GM23248 (cell line): ENCODE data around the gene MYRIP. TPM values are rescaled to one million over a fixed set of nuclear protein-coding genes. Genes with fewer than 3 reads are reported as not detected.

Source experiments
- DNase-seq: peaks from one replicate; pipeline ENCODE4 v3.0.0-alpha.2; 2015
- H2AFZ ChIP-seq: fragments of 200-600 bp; sonication (generic); 2 replicates; pipeline ENCODE4 v1.6.1; 2016; ENCODE audit warnings: antibody characterized with exemption
- H3F3A ChIP-seq: fragments of 200-600 bp; sonication (generic); 2 replicates; pipeline ENCODE4 v1.6.1; 2016; ENCODE audit warnings: mild to moderate bottlenecking, antibody characterized with exemption, mixed run types; ENCODE audit not compliant: insufficient read depth
- H3K27ac ChIP-seq: fragments of 200-600 bp; sonication (generic); 2 replicates; pipeline ENCODE4 v1.5.1; 2016; ENCODE audit warnings: mild to moderate bottlenecking
- H3K27me3 ChIP-seq: fragments of 200-600 bp; sonication (generic); replicated peaks from 2 replicates; pipeline ENCODE4 v1.6.1; 2016; ENCODE audit warnings: mild to moderate bottlenecking; ENCODE audit not compliant: insufficient read depth
- H3K36me3 ChIP-seq: fragments of 200-600 bp; sonication (generic); 2 replicates; pipeline ENCODE4 v1.6.1; 2016; ENCODE audit warnings: low read depth, mild to moderate bottlenecking
- H3K4me1 ChIP-seq: fragments of 200-600 bp; sonication (generic); 2 replicates; pipeline ENCODE4 v1.6.1; 2016; ENCODE audit warnings: mild to moderate bottlenecking; ENCODE audit not compliant: insufficient read depth
- H3K4me2 ChIP-seq: fragments of 200-600 bp; sonication (generic); one replicate; pipeline ENCODE4 v1.6.1; 2016; ENCODE audit warnings: mild to moderate bottlenecking; ENCODE audit not compliant: unreplicated experiment
- H3K4me3 ChIP-seq: fragments of 200-600 bp; sonication (generic); 2 replicates; pipeline ENCODE4 v1.5.1; 2016; ENCODE audit warnings: mild to moderate bottlenecking
- H3K79me2 ChIP-seq: fragments of 200-600 bp; sonication (generic); 2 replicates; pipeline ENCODE4 v1.6.1; 2016; ENCODE audit warnings: mild to moderate bottlenecking; ENCODE audit not compliant: insufficient read depth
- H3K9ac ChIP-seq: fragments of 200-600 bp; sonication (generic); 2 replicates; pipeline ENCODE4 v1.6.1; 2016; ENCODE audit warnings: mild to moderate bottlenecking
- H3K9me2 ChIP-seq: fragments of 200-600 bp; sonication (generic); 2 replicates; pipeline ENCODE4 v1.6.1; 2016; ENCODE audit warnings: mixed run types, mild to moderate bottlenecking, moderate library complexity; ENCODE audit not compliant: insufficient read depth
- H3K9me3 ChIP-seq: fragments of 200-600 bp; sonication (generic); one replicate; pipeline ENCODE4 v1.6.1; 2017; ENCODE audit warnings: low read depth
- H4K20me1 ChIP-seq: fragments of 200-600 bp; sonication (generic); 2 replicates; pipeline ENCODE4 v1.6.0; 2016; ENCODE audit not compliant: insufficient read depth
- EZH2 ChIP-seq: fragments of 200-600 bp; sonication (generic); IDR thresholded peaks from 2 replicates; pipeline ENCODE4 v1.6.1; 2018; ENCODE audit warnings: antibody characterized with exemption, mild to moderate bottlenecking; ENCODE audit not compliant: insufficient read depth, poor library complexity, severe bottlenecking
- EZH2phosphoT487 ChIP-seq: fragments of 200-600 bp; sonication (generic); IDR thresholded peaks from 2 replicates; pipeline ENCODE4 v1.6.1; 2018; ENCODE audit warnings: antibody characterized with exemption, moderate library complexity, mild to moderate bottlenecking, low read depth; ENCODE audit not compliant: insufficient read depth
- WGBS, 2 experiments: methylation state at CpG; one replicate each; pipeline ENCODE4 v1.1.6; 2015 to 2017; ENCODE audit warnings: low lambda C conversion rate in 2 of 2, low coverage in 1 of 2; ENCODE audit errors: missing lambda C conversion rate in 2 of 2; 5-methylcytosine and 5-hydroxymethylcytosine counted together
- in situ Hi-C: fragments of 300-500 bp; cut with MboI; formaldehyde crosslinking; loops from 2 replicates; pipeline ENCODE4 v1.15.0; 2020
- polyA plus RNA-seq: library from polyadenylated mRNA; unstranded; fragments of >200 nt; fragmentation: Nextera tagmentation; extraction: Ambion mirVana; gene quantifications from 2 replicates; pipeline ENCODE4 v1.2.1, GENCODE V29; 2016
- total RNA-seq: library from RNA; depleted of rRNA; stranded (reverse); fragments of >200 nt; shearing (Covaris generic); gene quantifications from 2 replicates; pipeline ENCODE4 v1.2.3, GENCODE V29; 2014

Gene MYRIP
- total and polyA plus RNA-seq, 2 experiments from 2014 or later, result 0.11 to 0.32 TPM

DNA sequence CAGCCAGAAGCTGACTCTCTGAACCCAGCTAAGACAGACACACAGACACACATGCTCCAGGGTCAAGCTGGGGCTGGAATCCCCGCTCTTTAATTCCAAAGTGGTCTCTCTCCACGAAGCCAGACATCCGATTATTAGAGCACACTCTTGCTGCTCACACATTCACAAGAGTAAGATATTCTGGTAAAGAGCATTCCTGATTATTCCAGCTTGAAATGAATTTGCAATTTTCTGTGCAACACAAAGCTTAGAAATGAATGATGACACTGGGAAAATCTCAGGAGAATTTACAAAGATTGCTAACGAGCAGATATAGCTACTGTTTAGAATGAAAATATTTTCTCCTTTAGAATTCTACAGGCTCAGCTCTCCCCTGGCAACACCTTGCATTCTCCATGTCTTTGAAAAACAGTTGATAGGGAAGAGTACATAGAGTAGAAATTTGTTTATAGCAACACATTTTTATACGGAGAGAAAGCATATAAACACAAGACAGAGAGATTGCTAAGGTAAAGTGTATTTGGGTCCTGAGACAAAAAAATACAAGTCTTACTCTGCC is 419.5 kb downstream of the MYRIP start:
- Histone ChIP-seq H3K4me2 (no peak overlapping the region), H3K9me2 (no peaks in the 10 kb centered on the region), H3K4me3 (no peak overlapping the region), H3K27me3 (no peaks in the 10 kb centered on the region), H3K9ac (no peak overlapping the region), H3K36me3 (no peaks in the 10 kb centered on the region), H3K27ac (no peak overlapping the region), H3F3A (no peaks in the 10 kb centered on the region), H3K9me3 (no peaks in the 10 kb centered on the region), H4K20me1 (no peaks in the 10 kb centered on the region), H3K79me2 (no peaks in the 10 kb centered on the region), H3K4me1 (no peaks in the 10 kb centered on the region), H2AFZ (no peak overlapping the region)
- no peak for TF ChIP-seq EZH2phosphoT487
- in situ Hi-C loops, result no loop called here
- no peak for DNase-seq
- 52 to 62% methylated on average over 5 of the region's 5 CpGs for WGBS, 2 experiments

GRCh38 chr3:40229386-40229785 is 420.0 kb downstream of the MYRIP start:
- Histone ChIP-seq H2AFZ (no peak overlapping the region), H3K36me3 (no peaks in the 10 kb centered on the region), H3K4me3 (no peak overlapping the region), H3K9ac (no peak overlapping the region), H3K4me1 (no peaks in the 10 kb centered on the region), H3K4me2 (no peak overlapping the region), H4K20me1 (no peaks in the 10 kb centered on the region), H3K9me3 (no peaks in the 10 kb centered on the region), H3K79me2 (no peaks in the 10 kb centered on the region), H3K27me3 (no peaks in the 10 kb centered on the region), H3F3A (no peaks in the 10 kb centered on the region), H3K27ac (no peak overlapping the region), H3K9me2 (no peaks in the 10 kb centered on the region)
- WGBS, 2 experiments, result 66 to 72% methylated on average over 6 of the region's 6 CpGs
- DNase-seq, result no peak
- in situ Hi-C loops, result no loop called here
- TF ChIP-seq EZH2, result no peak
- TF ChIP-seq EZH2phosphoT487, result no peak

DNA sequence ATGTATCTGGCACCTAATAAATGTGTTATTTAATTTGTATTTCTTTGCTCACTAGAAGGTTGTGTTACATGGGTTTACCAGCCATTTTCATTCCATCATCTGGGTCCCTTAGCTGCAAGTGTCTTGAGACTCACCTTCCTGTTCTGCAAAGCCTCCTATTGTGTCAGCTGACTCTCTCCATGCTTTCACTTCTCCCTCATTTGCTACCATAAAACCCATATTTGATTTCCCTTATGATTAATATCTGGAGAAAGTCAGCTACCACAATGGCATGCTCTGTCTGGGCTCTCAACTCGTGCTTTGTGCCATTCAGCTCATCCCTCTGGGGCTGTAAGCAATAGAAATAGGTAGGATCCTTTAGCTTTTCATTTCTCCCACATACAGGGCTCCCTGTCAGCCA is 420.6 kb downstream of the MYRIP start:
- Histone ChIP-seq H3K9ac (no peak overlapping the region), H3F3A (no peaks in the 10 kb centered on the region), H2AFZ (no peak overlapping the region), H3K36me3 (no peaks in the 10 kb centered on the region), H3K4me3 (no peak overlapping the region), H3K27ac (no peak overlapping the region), H3K79me2 (no peaks in the 10 kb centered on the region), H4K20me1 (no peaks in the 10 kb centered on the region), H3K4me1 (no peaks in the 10 kb centered on the region), H3K9me2 (no peaks in the 10 kb centered on the region), H3K9me3 (no peaks in the 10 kb centered on the region), H3K4me2 (no peak overlapping the region), H3K27me3 (no peaks in the 10 kb centered on the region)
- no peak for DNase-seq
- in situ Hi-C loops, result no loop called here
- 6 to 11% methylated on average over 1 of the region's 1 CpG for WGBS, 2 experiments
- TF ChIP-seq EZH2phosphoT487 (no peak), EZH2 (no peak)

DNA sequence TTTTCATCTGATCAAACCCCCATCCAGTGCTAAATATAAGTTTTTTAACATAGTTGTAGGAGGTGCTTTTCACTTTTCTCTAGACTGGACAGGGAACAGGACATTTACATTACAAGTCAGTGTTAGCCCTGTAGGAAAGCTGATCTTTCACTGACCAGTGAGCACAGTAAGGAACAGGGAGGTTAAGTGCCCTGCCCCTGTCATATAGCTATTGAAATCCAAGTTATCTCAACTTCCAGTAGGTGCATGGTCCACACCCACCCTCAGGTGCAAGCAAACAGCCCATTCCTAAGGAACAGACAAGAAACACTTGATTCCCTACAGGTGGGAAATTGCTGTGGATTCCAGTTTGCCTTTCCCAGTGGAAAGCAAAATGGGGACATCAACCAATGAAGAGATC is 421.0 kb downstream of the MYRIP start:
- Histone ChIP-seq H3K79me2 (no peaks in the 10 kb centered on the region), H3K4me2 (no peak overlapping the region), H3K9ac (no peak overlapping the region), H3K27me3 (no peaks in the 10 kb centered on the region), H4K20me1 (no peaks in the 10 kb centered on the region), H3K4me3 (no peak overlapping the region), H2AFZ (no peak overlapping the region), H3K27ac (no peak overlapping the region), H3K9me3 (no peaks in the 10 kb centered on the region), H3F3A (no peaks in the 10 kb centered on the region), H3K4me1 (no peaks in the 10 kb centered on the region), H3K9me2 (no peaks in the 10 kb centered on the region), H3K36me3 (no peaks in the 10 kb centered on the region)
- TF ChIP-seq EZH2, result no peak
- TF ChIP-seq EZH2phosphoT487, result no peak
- in situ Hi-C loops, result no loop called here
- no peak for DNase-seq

- Histone ChIP-seq H3K9me2 (no peaks in the 10 kb centered on the region), H3K9me3 (no peaks in the 10 kb centered on the region), H3F3A (no peaks in the 10 kb centered on the region), H3K36me3 (no peaks in the 10 kb centered on the region), H3K27me3 (no peaks in the 10 kb centered on the region), H3K4me1 (no peaks in the 10 kb centered on the region), H2AFZ (no peak overlapping the region), H3K9ac (no peak overlapping the region), H3K4me3 (no peak overlapping the region), H3K4me2 (no peak overlapping the region), H4K20me1 (no peaks in the 10 kb centered on the region), H3K79me2 (no peaks in the 10 kb centered on the region), H3K27ac (no peak overlapping the region)
- TF ChIP-seq EZH2, result no peak
- no peak for TF ChIP-seq EZH2phosphoT487
- DNase-seq, result no peak
- 27 to 31% methylated on average over 2 of the region's 2 CpGs for WGBS, 2 experiments
- in situ Hi-C loops, result no loop called here
These were observed 423.2 kb downstream of the MYRIP start for GRCh38 chr3:40232626-40233025.
